ENCODE data around the gene SYT3. TPM values are rescaled to one million over a fixed set of nuclear protein-coding genes. Genes with fewer than 3 reads are reported as not detected.

The SYT3 gene
- total RNA-seq, 4 donors from 2014 or later, result 0.14 TPM; not detected in 3

DNA sequence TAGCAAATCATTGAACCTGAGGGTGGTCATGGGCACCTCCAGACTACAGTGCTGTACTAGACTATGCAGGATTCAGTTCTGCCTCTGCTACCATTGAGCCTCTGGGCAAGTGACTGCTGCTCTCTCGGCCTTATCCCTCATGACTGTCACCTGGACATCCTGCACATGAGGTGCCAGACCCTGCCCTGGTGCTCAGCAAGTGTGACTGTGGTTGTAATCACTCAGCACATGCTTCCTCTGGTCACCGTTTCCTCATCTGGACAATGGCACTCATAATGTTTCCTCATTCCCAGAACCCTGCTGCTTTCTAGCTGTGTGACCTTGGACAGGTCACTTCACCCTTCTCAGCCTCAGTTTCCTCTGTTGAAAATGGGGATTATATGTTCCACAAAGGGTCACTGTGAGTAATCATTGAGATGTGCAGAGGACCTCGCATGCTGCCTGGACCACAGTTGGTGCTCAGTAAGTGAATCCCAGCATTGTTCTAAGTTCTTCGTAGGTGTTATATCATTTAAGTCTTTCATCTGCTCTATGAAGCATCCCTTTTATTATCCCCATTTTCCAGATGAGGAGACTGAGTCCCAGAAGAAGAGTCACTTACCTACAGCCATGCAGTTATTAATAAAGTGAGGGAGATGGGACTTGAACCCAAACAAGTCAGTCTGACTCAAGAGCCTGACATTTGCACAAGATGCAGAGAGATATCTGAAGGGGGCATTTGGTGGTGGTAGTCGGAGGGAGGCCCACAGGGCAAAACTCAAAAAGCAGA, 3.2 kb downstream of the SYT3 start:
- Histone ChIP-seq H3K9me3 (peaks cover 0 to 3% of the 10 kb centered on the region in 2 donors), H3K4me3 (no peak overlapping the region), H3K36me3 (no peaks in the 10 kb centered on the region), H3K27me3 (no peaks in the 10 kb centered on the region), H3K4me1 (no peaks in the 10 kb centered on the region), H3K27ac (no peak overlapping the region)
- TF ChIP-seq POLR2A (IDR thresholded peaks at IDR 0.05), result no peak
- TF ChIP-seq, protein P1, sequence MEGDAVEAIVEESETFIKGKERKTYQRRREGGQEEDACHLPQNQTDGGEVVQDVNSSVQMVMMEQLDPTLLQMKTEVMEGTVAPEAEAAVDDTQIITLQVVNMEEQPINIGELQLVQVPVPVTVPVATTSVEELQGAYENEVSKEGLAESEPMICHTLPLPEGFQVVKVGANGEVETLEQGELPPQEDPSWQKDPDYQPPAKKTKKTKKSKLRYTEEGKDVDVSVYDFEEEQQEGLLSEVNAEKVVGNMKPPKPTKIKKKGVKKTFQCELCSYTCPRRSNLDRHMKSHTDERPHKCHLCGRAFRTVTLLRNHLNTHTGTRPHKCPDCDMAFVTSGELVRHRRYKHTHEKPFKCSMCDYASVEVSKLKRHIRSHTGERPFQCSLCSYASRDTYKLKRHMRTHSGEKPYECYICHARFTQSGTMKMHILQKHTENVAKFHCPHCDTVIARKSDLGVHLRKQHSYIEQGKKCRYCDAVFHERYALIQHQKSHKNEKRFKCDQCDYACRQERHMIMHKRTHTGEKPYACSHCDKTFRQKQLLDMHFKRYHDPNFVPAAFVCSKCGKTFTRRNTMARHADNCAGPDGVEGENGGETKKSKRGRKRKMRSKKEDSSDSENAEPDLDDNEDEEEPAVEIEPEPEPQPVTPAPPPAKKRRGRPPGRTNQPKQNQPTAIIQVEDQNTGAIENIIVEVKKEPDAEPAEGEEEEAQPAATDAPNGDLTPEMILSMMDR (IDR thresholded peaks at IDR 0.05), result no peak
- no peak for DNase-seq
- intact Hi-C loops (cut with DNase I; ENCODE audit: low total_unique reads), result no loop called here

- no peak overlapping the region for H3K4me3 ChIP-seq
- intact Hi-C loops (cut with DNase I; ENCODE audit: low total_unique reads), result no loop called here
- peaks cover 0 to 3% of the 10 kb centered on the region in 2 donors for H3K9me3 ChIP-seq
- no peak for DNase-seq
- no peak for TF ChIP-seq POLR2A (IDR thresholded peaks at IDR 0.05)
- TF ChIP-seq, protein P1 (IDR thresholded peaks at IDR 0.05), result no peak
- no peaks in the 10 kb centered on the region for H3K27me3 ChIP-seq
- H3K36me3 ChIP-seq, result no peaks in the 10 kb centered on the region
- no peaks in the 10 kb centered on the region for H3K4me1 ChIP-seq
- H3K27ac ChIP-seq, result no peak overlapping the region
These were observed 5.7 kb downstream of the SYT3 start for GRCh38 chr19:50633973-50634372.

- Histone ChIP-seq H3K9me3 (peaks cover 0 to 3% of the 10 kb centered on the region in 2 donors), H3K4me3 (no peak overlapping the region), H3K4me1 (no peaks in the 10 kb centered on the region), H3K36me3 (no peaks in the 10 kb centered on the region), H3K27me3 (no peaks in the 10 kb centered on the region), H3K27ac (no peak overlapping the region)
- TF ChIP-seq, protein P1 (IDR thresholded peaks at IDR 0.05), result no peak
- no peak for TF ChIP-seq POLR2A (IDR thresholded peaks at IDR 0.05)
- intact Hi-C loops (cut with DNase I; ENCODE audit: low total_unique reads), result no loop called here
- no peak for DNase-seq
These were observed 6.3 kb downstream of the SYT3 start for GRCh38 chr19:50633359-50633758.

GRCh38 chr19:50632151-50632835, 7.4 kb downstream of the SYT3 start:
- TF ChIP-seq, protein P1 (IDR thresholded peaks at IDR 0.05), result no peak
- TF ChIP-seq POLR2A (IDR thresholded peaks at IDR 0.05), result no peak
- H3K4me1 ChIP-seq, result no peaks in the 10 kb centered on the region
- no peaks in the 10 kb centered on the region for H3K27me3 ChIP-seq
- no peak for DNase-seq
- peaks cover 0 to 3% of the 10 kb centered on the region in 2 donors for H3K9me3 ChIP-seq
- no peak overlapping the region for H3K4me3 ChIP-seq
- intact Hi-C loops (cut with DNase I; ENCODE audit: low total_unique reads), result no loop called here
- H3K27ac ChIP-seq, result no peak overlapping the region
- H3K36me3 ChIP-seq, result no peaks in the 10 kb centered on the region

- intact Hi-C loops (cut with DNase I; ENCODE audit: low total_unique reads), result no loop called here
- TF ChIP-seq, protein P1 (IDR thresholded peaks at IDR 0.05), result no peak
- TF ChIP-seq POLR2A (IDR thresholded peaks at IDR 0.05), result no peak
- DNase-seq, result no peak
- Histone ChIP-seq H3K27ac (no peak overlapping the region), H3K4me3 (no peak overlapping the region), H3K36me3 (no peaks in the 10 kb centered on the region), H3K4me1 (no peaks in the 10 kb centered on the region), H3K27me3 (no peaks in the 10 kb centered on the region), H3K9me3 (peaks cover 0 to 3% of the 10 kb centered on the region in 2 donors)
These were observed 9.9 kb downstream of the SYT3 start for GRCh38 chr19:50629801-50630200.
